ENCODE results near the gene MBOAT2. TPM values are rescaled to one million over a fixed set of nuclear protein-coding genes. Genes with fewer than 3 reads are reported as not detected.
"Not testable (repeated sequence)": the region's sequence is repeated elsewhere in the genome, so short reads cannot be mapped to it uniquely, and the experiment has no call there.

The MBOAT2 gene
- total RNA-seq, 3 donors from 2014 or later (not counting 1 experiment from before 2014, with no cell fraction given): 2.9 to 18.4 (median 4.2) TPM

GRCh38 chr2:8976442-8977259 is 26.8 kb downstream of the MBOAT2 start:
- no peaks in the 10 kb centered on the region for H3K36me3 Mint-ChIP-seq
- H3K4me1 Mint-ChIP-seq: no peaks in the 10 kb centered on the region
- intact Hi-C loops (cut with micrococcal nuclease): no loop called here
- ATAC-seq: no peak
- no peak for TF ChIP-seq CTCF (IDR thresholded peaks at IDR 0.05)
- Histone ChIP-seq H3K9me3 (ENCODE audit: control insufficient read depth, insufficient read depth, low read length) (no peaks in the 10 kb centered on the region), H3K36me3 (ENCODE audit: control insufficient read depth, insufficient read depth, low read length) (no peaks in the 10 kb centered on the region), H3K4me3 (ENCODE audit: low read length) (no peak overlapping the region), H3K27ac (ENCODE audit: low read length) (no peak overlapping the region), H3K27me3 (ENCODE audit: control insufficient read depth, insufficient read depth, low read length) (no peaks in the 10 kb centered on the region), H3K4me1 (ENCODE audit: control insufficient read depth, insufficient read depth, low read length) (no peaks in the 10 kb centered on the region)
- DNase-seq: no peak
- H3K9me3 Mint-ChIP-seq: no peaks in the 10 kb centered on the region
- H3K27me3 Mint-ChIP-seq (ENCODE audit: low read depth in 2 of 2): no peaks in the 10 kb centered on the region
- no peak overlapping the region for H3K27ac Mint-ChIP-seq
- no peak overlapping the region for H3K4me3 Mint-ChIP-seq
- 41% methylated on average over 7 of the region's 8 CpGs for WGBS (ENCODE audit: insufficient coverage)

DNA sequence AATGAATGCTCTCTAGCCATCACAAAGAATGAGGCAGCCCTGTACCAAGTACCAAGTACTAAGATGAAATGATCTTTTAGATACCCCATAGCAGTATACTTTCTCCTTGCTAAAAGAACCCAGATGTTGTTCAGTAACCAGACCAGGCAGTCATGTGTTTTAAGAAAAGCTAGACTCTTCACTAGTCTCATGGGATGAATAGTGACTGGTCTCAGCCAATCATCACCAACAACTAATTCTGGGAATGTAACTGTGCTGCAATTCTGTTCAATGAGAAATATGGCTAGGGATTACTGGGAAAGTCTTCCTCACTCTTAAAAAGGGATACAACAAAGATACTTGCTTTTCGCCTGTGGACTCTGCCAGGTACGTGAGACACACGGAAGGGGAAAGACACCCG is 29.5 kb downstream of the MBOAT2 start:
- H3K4me1 Mint-ChIP-seq: no peaks in the 10 kb centered on the region
- no peak overlapping the region for H3K27ac Mint-ChIP-seq
- no peak for TF ChIP-seq CTCF (IDR thresholded peaks at IDR 0.05)
- Histone ChIP-seq H3K4me1 (ENCODE audit: control insufficient read depth, insufficient read depth, low read length) (no peaks in the 10 kb centered on the region), H3K27ac (ENCODE audit: low read length) (no peak overlapping the region), H3K4me3 (ENCODE audit: low read length) (no peak overlapping the region), H3K27me3 (ENCODE audit: control insufficient read depth, insufficient read depth, low read length) (no peaks in the 10 kb centered on the region), H3K36me3 (ENCODE audit: control insufficient read depth, insufficient read depth, low read length) (no peaks in the 10 kb centered on the region), H3K9me3 (ENCODE audit: control insufficient read depth, insufficient read depth, low read length) (no peaks in the 10 kb centered on the region)
- WGBS (ENCODE audit: insufficient coverage): 98% methylated on average over 4 of the region's 4 CpGs
- no peak overlapping the region for H3K4me3 Mint-ChIP-seq
- intact Hi-C loops (cut with micrococcal nuclease): no loop called here
- no peaks in the 10 kb centered on the region for H3K36me3 Mint-ChIP-seq
- no peaks in the 10 kb centered on the region for H3K9me3 Mint-ChIP-seq
- ATAC-seq: no peak
- peaks cover 0 to 3% of the 10 kb centered on the region in 2 donors for H3K27me3 Mint-ChIP-seq (ENCODE audit: low read depth in 2 of 2)
- DNase-seq: no peak

GRCh38 chr2:8973017-8973416 is 30.5 kb downstream of the MBOAT2 start:
- H3K9me3 ChIP-seq (ENCODE audit: control insufficient read depth, insufficient read depth, low read length); DNase-seq; H3K27me3 ChIP-seq (ENCODE audit: control insufficient read depth, insufficient read depth, low read length); H3K9me3 Mint-ChIP-seq; ATAC-seq; H3K4me3 Mint-ChIP-seq; H3K4me1 Mint-ChIP-seq; H3K4me1 ChIP-seq (ENCODE audit: control insufficient read depth, insufficient read depth, low read length); H3K36me3 Mint-ChIP-seq; intact Hi-C loops (cut with micrococcal nuclease); H3K27ac Mint-ChIP-seq; H3K27ac ChIP-seq (ENCODE audit: low read length); H3K27me3 Mint-ChIP-seq (ENCODE audit: low read depth in 2 of 2); H3K4me3 ChIP-seq (ENCODE audit: low read length); H3K36me3 ChIP-seq (ENCODE audit: control insufficient read depth, insufficient read depth, low read length): not testable (repeated sequence)
- WGBS (ENCODE audit: insufficient coverage): no CpG with 5 or more reads among the region's 3 CpGs

DNA sequence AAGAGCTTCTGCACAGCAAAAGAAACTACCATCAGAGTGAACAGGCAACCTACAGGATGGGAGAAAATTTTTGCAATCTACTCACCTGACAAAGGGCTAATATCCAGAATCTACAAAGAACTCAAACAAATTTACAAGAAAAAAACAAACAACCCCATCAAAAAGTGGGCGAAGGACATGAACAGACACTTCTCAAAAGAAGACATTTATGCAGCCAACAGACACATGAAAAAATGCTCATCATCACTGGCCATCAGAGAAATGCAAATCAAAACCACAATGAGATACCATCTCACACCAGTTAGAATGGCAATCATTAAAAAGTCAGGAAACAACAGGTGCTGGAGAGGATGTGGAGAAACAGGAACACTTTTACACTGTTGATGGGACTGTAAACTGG is 30.9 kb downstream of the MBOAT2 start:
- H3K4me1 Mint-ChIP-seq; H3K27me3 Mint-ChIP-seq (ENCODE audit: low read depth in 2 of 2); H3K4me3 Mint-ChIP-seq; H3K4me3 ChIP-seq (ENCODE audit: low read length); H3K27ac Mint-ChIP-seq; ATAC-seq; H3K4me1 ChIP-seq (ENCODE audit: control insufficient read depth, insufficient read depth, low read length); H3K27me3 ChIP-seq (ENCODE audit: control insufficient read depth, insufficient read depth, low read length); H3K36me3 Mint-ChIP-seq; H3K27ac ChIP-seq (ENCODE audit: low read length); intact Hi-C loops (cut with micrococcal nuclease); H3K36me3 ChIP-seq (ENCODE audit: control insufficient read depth, insufficient read depth, low read length); DNase-seq; H3K9me3 Mint-ChIP-seq; H3K9me3 ChIP-seq (ENCODE audit: control insufficient read depth, insufficient read depth, low read length): not testable (repeated sequence)
- no CpG with 5 or more reads among the region's 1 CpG for WGBS (ENCODE audit: insufficient coverage)

GRCh38 chr2:8969348-8969747 is 34.1 kb downstream of the MBOAT2 start:
- H3K27ac ChIP-seq (ENCODE audit: low read length); H3K4me3 ChIP-seq (ENCODE audit: low read length); DNase-seq; H3K36me3 ChIP-seq (ENCODE audit: control insufficient read depth, insufficient read depth, low read length); H3K9me3 Mint-ChIP-seq; H3K9me3 ChIP-seq (ENCODE audit: control insufficient read depth, insufficient read depth, low read length); H3K27me3 ChIP-seq (ENCODE audit: control insufficient read depth, insufficient read depth, low read length); ATAC-seq; H3K27ac Mint-ChIP-seq; H3K4me1 Mint-ChIP-seq; H3K4me3 Mint-ChIP-seq; H3K4me1 ChIP-seq (ENCODE audit: control insufficient read depth, insufficient read depth, low read length); intact Hi-C loops (cut with micrococcal nuclease); H3K36me3 Mint-ChIP-seq: not testable (repeated sequence)
- peaks cover 10 to 18% of the 10 kb centered on the region in 2 donors for H3K27me3 Mint-ChIP-seq (ENCODE audit: low read depth in 2 of 2)
- WGBS (ENCODE audit: insufficient coverage): 90% methylated on average over 2 of the region's 2 CpGs
